HepG2 (cell line): ENCODE data around the gene OR6C6. TPM values are rescaled to one million over a fixed set of nuclear protein-coding genes. Genes with fewer than 3 reads are reported as not detected.
"Not testable (repeated sequence)": the region's sequence is repeated elsewhere in the genome, so short reads cannot be mapped to it uniquely, and the experiment has no call there.

Experiments
- ATAC-seq: fragments of 200-7000 bp; cut with Tn5 transposase; 3 replicates; pipeline ENCODE4 v1.9.1; 2020; ENCODE audit warnings: mild to moderate bottlenecking, moderate library complexity
- BruUV-seq: library from RNA; stranded (reverse); fragments of 400-500 nt; replicated peaks from 2 replicates; lab custom pipeline; 2021; lab: Mats Ljungman, UMichigan
- CTCF ChIA-PET: fragments of 300-600 bp; formaldehyde crosslinking; extraction: SDS; loops from one replicate; lab custom pipeline; 2021; ENCODE audit warnings: low total read pairs, inconsistent platforms, low intra/inter-chr PET ratio; lab: Yijun Ruan, JAX
- POLR2A ChIA-PET: fragments of 350-600 bp; sonication (Branson Sonifier 250); formaldehyde crosslinking; loops from one replicate; lab custom pipeline; 2020; ENCODE audit warnings: antibody characterized with exemption, inconsistent platforms; lab: Yijun Ruan, JAX
- DNase-seq: peaks from one replicate; pipeline ENCODE4 v3.0.0-alpha.2; 2015; ENCODE audit warnings: low spot score
- FAIRE-seq: peaks from 3 replicates; lab custom pipeline; 2011; peaks lifted over from hg19 to GRCh38; lab: Jason Lieb, UNC
- H2AFZ ChIP-seq: one replicate; pipeline ENCODE4 v1.6.1; 2011; ENCODE audit warnings: low read length, inconsistent platforms
- H3K27ac ChIP-seq: fragments of 300-600 bp; 3 replicates; pipeline ENCODE4 v1.8.0; 2011; ENCODE audit warnings: mixed run types, mild to moderate bottlenecking, mixed read lengths, low read length, inconsistent platforms; ENCODE audit not compliant: insufficient read depth; ENCODE audit errors: extremely low read length
- H3K27me3 ChIP-seq, 2 experiments: fragments of 200-600 bp in 1 of 2; 2 replicates in 1 of 2; 3 replicates in 1 of 2; pipeline versions ENCODE4 v1.6.0 to v1.8.0; 2011; ENCODE audit warnings: low read length in 2 of 2, mild to moderate bottlenecking in 2 of 2, moderate library complexity in 2 of 2, inconsistent platforms in 1 of 2; ENCODE audit not compliant: insufficient read depth in 2 of 2, control insufficient read depth in 1 of 2
- H3K36me3 ChIP-seq, 2 experiments: fragments of 200-600 bp in 1 of 2; replicated peaks in 1 of 2; 2 replicates in 1 of 2; 3 replicates in 1 of 2; pipeline versions ENCODE4 v1.5.1 to v1.8.0; 2011; ENCODE audit warnings: low read length in 2 of 2, inconsistent platforms in 1 of 2; ENCODE audit not compliant: insufficient read depth in 2 of 2, control insufficient read depth in 1 of 2
- H3K4me1 ChIP-seq: 2 replicates; pipeline ENCODE4 v1.5.1; 2012; ENCODE audit warnings: low read length, inconsistent platforms; ENCODE audit not compliant: insufficient read depth
- H3K4me2 ChIP-seq: 2 replicates; pipeline ENCODE4 v1.6.0; 2011; ENCODE audit warnings: low read depth, low read length, inconsistent platforms
- H3K4me3 ChIP-seq, 3 experiments: fragments of 200-600 bp in 1 of 3; sonication (generic), shearing (Covaris generic) in 1 of 3; replicated peaks in 1 of 3; 2 replicates each; pipeline ENCODE4 v1.5.1; 2011 to 2016; ENCODE audit warnings: low read length in 3 of 3, inconsistent platforms in 2 of 3, low read depth in 2 of 3, mild to moderate bottlenecking in 2 of 3, control low read depth in 1 of 3, mixed read lengths in 1 of 3; ENCODE audit not compliant: insufficient read depth in 1 of 3
- H3K79me2 ChIP-seq: one replicate; pipeline ENCODE4 v1.6.1; 2011; ENCODE audit warnings: low read length, inconsistent platforms; ENCODE audit not compliant: insufficient read depth
- H3K9ac ChIP-seq: 2 replicates; pipeline ENCODE4 v1.6.0; 2011; ENCODE audit warnings: mild to moderate bottlenecking, low read depth, low read length, inconsistent platforms; ENCODE audit not compliant: insufficient read depth
- H3K9me3 ChIP-seq: 2 replicates; pipeline ENCODE4 v1.5.1; 2012; ENCODE audit warnings: mild to moderate bottlenecking, low read length
- H4K20me1 ChIP-seq: 2 replicates; pipeline ENCODE4 v1.6.0; 2011; ENCODE audit warnings: inconsistent platforms, mild to moderate bottlenecking, low read length, moderate library complexity; ENCODE audit not compliant: insufficient read depth
- KAT7 ChIP-seq: IDR thresholded peaks from 2 replicates; pipeline ENCODE4 v1.6.1; 2018; ENCODE audit warnings: borderline replicate concordance, missing compliant biosample characterization
- NR2F1 ChIP-seq, 2 experiments: fragments of 450-650 bp in 1 of 2; formaldehyde crosslinking in 1 of 2; IDR thresholded peaks; 2 replicates each; pipeline versions ENCODE4 v1.5.0 to v1.6.1; 2016 to 2020; ENCODE audit warnings: mild to moderate bottlenecking in 1 of 2, missing compliant biosample characterization in 1 of 2, missing genetic modification reagents in 1 of 2, moderate library complexity in 1 of 2
- POLR2G ChIP-seq: fragments of 200-400 bp; formaldehyde crosslinking; IDR thresholded peaks from 2 replicates; pipeline ENCODE4 v1.6.1; 2018; ENCODE audit warnings: mild to moderate bottlenecking, low read depth, low read length, moderate library complexity
- STAG1 ChIP-seq: sonication (generic); formaldehyde crosslinking; IDR thresholded peaks from 2 replicates; pipeline ENCODE4 v1.4.0; 2020; ENCODE audit warnings: missing genetic modification reagents
- ZNF263 ChIP-seq: sonication (generic); formaldehyde crosslinking; IDR thresholded peaks from 2 replicates; pipeline ENCODE4 v1.4.0; 2020; ENCODE audit warnings: missing genetic modification reagents
- ZNF556 ChIP-seq: sonication (generic); formaldehyde crosslinking; IDR thresholded peaks from 2 replicates; pipeline ENCODE4 v1.4.0; 2020; ENCODE audit warnings: mild to moderate bottlenecking, missing genetic modification reagents, borderline replicate concordance
- WGBS: methylation state at CpG from one replicate; pipeline ENCODE4 v1.1.6; 2017; ENCODE audit warnings: low lambda C conversion rate; 5-methylcytosine and 5-hydroxymethylcytosine counted together
- in situ Hi-C: cut with HindIII; loops from 2 replicates; pipeline ENCODE4 v1.10.0; 2017; ENCODE audit warnings: low pct_unique_long_range_greater_than_20kb; ENCODE audit not compliant: extremely low pct_ligation_motif_present
- intact Hi-C: fragments of 100-400 bp; cut with micrococcal nuclease; formaldehyde crosslinking; loops from one replicate; pipeline ENCODE4 v1.10.0; 2022; ENCODE audit not compliant: unreplicated experiment
- polyA plus RNA-seq, 8 experiments: library from polyadenylated mRNA; depleted of rRNA in 3 of 8; stranded (reverse) in 7 of 8; unstranded in 1 of 8; fragments of >200 nt; fragmentation: Illumina TruSeq in 4 of 8; extraction: Trizol in 4 of 8; gene quantifications; 2 replicates each; pipeline versions ENCODE4 v1.2.1 to v1.2.3, GENCODE V29; 2011 to 2016; ENCODE audit warnings: low read depth in 4 of 8, missing spikeins in 1 of 8, mixed read lengths in 1 of 8; ENCODE audit not compliant: insufficient read depth in 1 of 8
- total RNA-seq, 5 experiments: library from RNA; depleted of rRNA; stranded (reverse); fragments of >200 nt; fragmentation: Illumina TruSeq; extraction: Trizol; gene quantifications; 2 replicates each; pipeline ENCODE4 v1.2.3, GENCODE V29; 2016; ENCODE audit warnings: low read depth in 1 of 5

OR6C6 gene
- total and polyA plus RNA-seq, 2 of the 13 experiments (the other 11 are each of a cell fraction or from before 2014, with no cell fraction given) = not detected

DNA sequence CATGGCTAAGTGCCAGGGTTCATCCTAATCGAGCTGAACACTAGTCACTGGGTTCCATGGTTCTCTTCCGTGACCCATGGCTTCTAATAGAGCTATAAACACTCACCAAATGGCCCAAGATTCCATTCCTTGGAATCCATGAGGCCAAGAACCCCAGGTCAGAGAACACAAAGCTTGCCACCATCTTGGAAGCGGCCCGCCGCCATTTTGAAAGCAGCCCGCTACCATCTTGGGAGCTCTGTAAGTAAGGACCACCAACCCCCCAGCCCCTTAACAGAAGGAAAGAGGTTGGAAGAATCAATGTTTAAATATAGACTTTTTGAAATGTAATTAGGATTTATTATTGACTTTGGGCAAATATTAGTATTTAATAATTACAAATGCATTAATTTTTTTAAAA is 29.4 kb upstream of the OR6C6 start:
- H2AFZ ChIP-seq, FAIRE-seq, CTCF ChIA-PET: not testable (repeated sequence)

GRCh38 chr12:55320201-55320600 is 23.8 kb upstream of the OR6C6 start:
- Histone ChIP-seq H3K36me3 (no peaks in the 10 kb centered on the region), H3K4me2 (no peak overlapping the region), H3K4me3 (no peak overlapping the region), H3K79me2 (no peaks in the 10 kb centered on the region), H3K4me1 (no peaks in the 10 kb centered on the region), H2AFZ (no peak overlapping the region), H4K20me1 (no peaks in the 10 kb centered on the region), H3K9me3 (no peaks in the 10 kb centered on the region), H3K27ac (no peak overlapping the region), H3K27me3 (no peaks in the 10 kb centered on the region), H3K9ac (no peak overlapping the region)
- ChIA-PET POLR2A (no interaction called here), CTCF (no interaction called here)
- DNase-seq = no peak
- in situ Hi-C loops = no loop called here
- 0% methylated on average over 4 of the region's 4 CpGs for WGBS
- FAIRE-seq = no peak
- no peak for TF ChIP-seq ZNF556 (CRISPR knock-in tag)
- no peak for TF ChIP-seq POLR2G
- TF ChIP-seq STAG1 (CRISPR knock-in tag) = no peak
- TF ChIP-seq ZNF263 (CRISPR knock-in tag) = no peak
- TF ChIP-seq KAT7 (CRISPR knock-in tag) = no peak
- TF ChIP-seq NR2F1 (CRISPR knock-in tag; IDR thresholded peaks at IDR 0.05) = no peak
- intact Hi-C loops = no loop called here
- no peak for ATAC-seq
- BruUV-seq = no TSS peak

More for the DNA sequence above, 29.4 kb upstream of the OR6C6 start:
- DNase-seq, H3K36me3 ChIP-seq, H3K27me3 ChIP-seq, intact Hi-C loops, BruUV-seq, in situ Hi-C loops, H4K20me1 ChIP-seq, H3K4me3 ChIP-seq, H3K27ac ChIP-seq, H3K9me3 ChIP-seq, ATAC-seq, H3K4me2 ChIP-seq, H3K79me2 ChIP-seq, H3K4me1 ChIP-seq, POLR2A ChIA-PET, H3K9ac ChIP-seq: not testable (repeated sequence)
- WGBS = 67% methylated on average over 6 of the region's 6 CpGs
